ENCODE measurements around the gene PROX1.

PROX1 gene

GRCh38 chr1:213976665-213977485, 10.9 kb upstream of the PROX1 start:
- Mint-ChIP-seq H3K27ac (no peak overlapping the region), H3K27me3 (ENCODE audit: low read depth, poor library complexity) (peaks cover 35% of the 10 kb centered on the region)
- no peak for DNase-seq

GRCh38 chr1:213977486-213977842, 10.3 kb upstream of the PROX1 start:
- H3K36me3 Mint-ChIP-seq (ENCODE audit: low read depth), result no peaks in the 10 kb centered on the region
- no peak for DNase-seq
- H3K27me3 Mint-ChIP-seq (ENCODE audit: low read depth, poor library complexity), result peaks cover 39% of the 10 kb centered on the region
- no peak overlapping the region for H3K27ac Mint-ChIP-seq
- H3K9me3 Mint-ChIP-seq, result no peaks in the 10 kb centered on the region
- no peak overlapping the region for H3K4me3 Mint-ChIP-seq
- H3K4me1 Mint-ChIP-seq, result peaks cover 67% of the 10 kb centered on the region
- no peak for TF ChIP-seq CTCF (IDR thresholded peaks at IDR 0.05)

More at GRCh38 chr1:213976665-213977485, 10.9 kb upstream of the PROX1 start:
- Mint-ChIP-seq H3K4me3 (no peak overlapping the region), H3K9me3 (no peaks in the 10 kb centered on the region), H3K36me3 (ENCODE audit: low read depth) (no peaks in the 10 kb centered on the region), H3K4me1 (peaks cover 61% of the 10 kb centered on the region)
- TF ChIP-seq CTCF (IDR thresholded peaks at IDR 0.05), result no peak

GRCh38 chr1:213977909-213978308, 9.9 kb upstream of the PROX1 start:
- H3K27me3 Mint-ChIP-seq (ENCODE audit: low read depth, poor library complexity), result peaks cover 35% of the 10 kb centered on the region
- no peak for TF ChIP-seq CTCF (IDR thresholded peaks at IDR 0.05)
- no peak overlapping the region for H3K4me3 Mint-ChIP-seq
- H3K9me3 Mint-ChIP-seq, result no peaks in the 10 kb centered on the region
- no peaks in the 10 kb centered on the region for H3K36me3 Mint-ChIP-seq (ENCODE audit: low read depth)
- no peak for DNase-seq
- peaks cover 67% of the 10 kb centered on the region for H3K4me1 Mint-ChIP-seq
- no peak overlapping the region for H3K27ac Mint-ChIP-seq

GRCh38 chr1:213979751-213980586, 7.8 kb upstream of the PROX1 start:
- Mint-ChIP-seq H3K27me3 (ENCODE audit: low read depth, poor library complexity) (peaks cover 45% of the 10 kb centered on the region), H3K9me3 (no peaks in the 10 kb centered on the region), H3K36me3 (ENCODE audit: low read depth) (no peaks in the 10 kb centered on the region), H3K4me1 (peaks cover 84% of the 10 kb centered on the region), H3K27ac (no peak overlapping the region), H3K4me3 (peak overlapping the region; percentile 79)
- peak; percentile 14 for TF ChIP-seq CTCF (IDR thresholded peaks at IDR 0.05)
- peak; percentile 43 for DNase-seq

GRCh38 chr1:213980906-213981305, 6.9 kb upstream of the PROX1 start:
- Mint-ChIP-seq H3K4me1 (peaks cover 84% of the 10 kb centered on the region), H3K27me3 (ENCODE audit: low read depth, poor library complexity) (peaks cover 50% of the 10 kb centered on the region), H3K36me3 (ENCODE audit: low read depth) (no peaks in the 10 kb centered on the region), H3K9me3 (no peaks in the 10 kb centered on the region), H3K27ac (no peak overlapping the region), H3K4me3 (peak overlapping the region; percentile 82)
- no peak for DNase-seq
- no peak for TF ChIP-seq CTCF (IDR thresholded peaks at IDR 0.05)

Data from nephron progenitor cell (in vitro differentiated cells).